ENCODE data around the gene SOX8. TPM values are rescaled to one million over a fixed set of nuclear protein-coding genes. Genes with fewer than 3 reads are reported as not detected.
A peak's percentile ranks its signal among the peaks of the same experiment; 100 is the strongest.

The SOX8 gene
- total RNA-seq: 0.96 TPM
- long read RNA-seq, full-length matches to known transcripts: 4 of 5 reads
- long read RNA-seq, partial matches to known transcripts: 0 of 5 reads
- long read RNA-seq, other reads (novel, unspliced or antisense): 1 of 5 reads

GRCh38 chr16:981695-982144 is at the start of gene SOX8:
TSS of gene SOX8 (plus strand) at chr16:981770. CDS start at chr16:981923, 153 bp downstream.
- DNase-seq: no peak
- peaks cover 26% of the 10 kb centered on the region for H3K4me1 ChIP-seq
- intact Hi-C loops (cut with micrococcal nuclease): no loop called here
- TF ChIP-seq CTCF (IDR thresholded peaks at IDR 0.05; ENCODE audit: borderline replicate concordance): no peak
- peak within 1 kb of the TSS; percentile 52 for H3K27ac ChIP-seq (replicated peaks)
- peak within 1 kb of the TSS; percentile 71 for H3K4me3 ChIP-seq
- H3K27me3 ChIP-seq (ENCODE audit: low read depth): peaks cover 85% of the 10 kb centered on the region
- H3K36me3 ChIP-seq: no peaks in the 10 kb centered on the region
- H3K9me3 ChIP-seq (replicated peaks): no peaks in the 10 kb centered on the region

GRCh38 chr16:932831-933330 is 48.7 kb upstream of the SOX8 start:
- H3K36me3 ChIP-seq: peaks cover 42% of the 10 kb centered on the region
- no peak for DNase-seq
- intact Hi-C loops (cut with micrococcal nuclease): no loop called here

GRCh38 chr16:933581-933980 is 48.0 kb upstream of the SOX8 start:
- Histone ChIP-seq H3K4me1 (no peaks in the 10 kb centered on the region), H3K27ac (replicated peaks) (no peak overlapping the region), H3K4me3 (no peak overlapping the region), H3K9me3 (replicated peaks) (no peaks in the 10 kb centered on the region), H3K27me3 (ENCODE audit: low read depth) (no peaks in the 10 kb centered on the region), H3K36me3 (peaks cover 42% of the 10 kb centered on the region)
- no peak for DNase-seq
- intact Hi-C loops (cut with micrococcal nuclease): no loop called here
- no peak for TF ChIP-seq CTCF (IDR thresholded peaks at IDR 0.05; ENCODE audit: borderline replicate concordance)

More at GRCh38 chr16:932831-933330, 48.7 kb upstream of the SOX8 start:
- H3K4me3 ChIP-seq: no peak overlapping the region
- no peaks in the 10 kb centered on the region for H3K4me1 ChIP-seq
- H3K9me3 ChIP-seq (replicated peaks): no peaks in the 10 kb centered on the region
- TF ChIP-seq CTCF (IDR thresholded peaks at IDR 0.05; ENCODE audit: borderline replicate concordance): no peak
- H3K27me3 ChIP-seq (ENCODE audit: low read depth): no peaks in the 10 kb centered on the region
- no peak overlapping the region for H3K27ac ChIP-seq (replicated peaks)

GRCh38 chr16:934178-934577 is 47.4 kb upstream of the SOX8 start:
- Histone ChIP-seq H3K27me3 (ENCODE audit: low read depth) (no peaks in the 10 kb centered on the region), H3K27ac (replicated peaks) (no peak overlapping the region), H3K4me3 (no peak overlapping the region), H3K4me1 (no peaks in the 10 kb centered on the region), H3K36me3 (peaks cover 39% of the 10 kb centered on the region), H3K9me3 (replicated peaks) (no peaks in the 10 kb centered on the region)
- intact Hi-C loops (cut with micrococcal nuclease): no loop called here
- DNase-seq: no peak
- TF ChIP-seq CTCF (IDR thresholded peaks at IDR 0.05; ENCODE audit: borderline replicate concordance): no peak

GRCh38 chr16:935684-936083 is 45.9 kb upstream of the SOX8 start:
- Histone ChIP-seq H3K9me3 (replicated peaks) (peaks cover 1% of the 10 kb centered on the region), H3K27me3 (ENCODE audit: low read depth) (no peaks in the 10 kb centered on the region), H3K4me1 (no peaks in the 10 kb centered on the region), H3K36me3 (peaks cover 37% of the 10 kb centered on the region), H3K27ac (replicated peaks) (no peak overlapping the region), H3K4me3 (no peak overlapping the region)
- TF ChIP-seq CTCF (IDR thresholded peaks at IDR 0.05; ENCODE audit: borderline replicate concordance): no peak
- no peak for DNase-seq
- intact Hi-C loops (cut with micrococcal nuclease): no loop called here

Data from left ventricle myocardium inferior (tissue), 1 donor.